Hepatocyte (in vitro differentiated cells): ENCODE results near the gene ZMYND12. TPM values are rescaled to one million over a fixed set of nuclear protein-coding genes. Genes with fewer than 3 reads are reported as not detected.

ENCODE experiments used
- DNase-seq: peaks from one replicate; pipeline ENCODE4 v3.0.0-alpha.2; 2016; ENCODE audit warnings: low spot score
- H2AFZ ChIP-seq: fragments of 200-600 bp; sonication (generic); 2 replicates; pipeline ENCODE4 v1.6.0; 2016; ENCODE audit warnings: antibody characterized with exemption, mild to moderate bottlenecking
- H3K27ac ChIP-seq: fragments of 200-600 bp; sonication (generic); 2 replicates; pipeline ENCODE4 v1.5.1; 2016; ENCODE audit warnings: mild to moderate bottlenecking
- H3K27me3 ChIP-seq: fragments of 200-600 bp; sonication (generic); 2 replicates; pipeline ENCODE4 v1.6.1; 2016
- H3K36me3 ChIP-seq: fragments of 200-600 bp; sonication (generic); replicated peaks from 2 replicates; pipeline ENCODE4 v1.5.1; 2016; ENCODE audit warnings: low read depth; ENCODE audit not compliant: insufficient read depth
- H3K4me1 ChIP-seq: fragments of 200-600 bp; sonication (generic); 2 replicates; pipeline ENCODE4 v1.5.1; 2016; ENCODE audit warnings: mild to moderate bottlenecking, moderate library complexity; ENCODE audit not compliant: insufficient read depth
- H3K4me2 ChIP-seq: fragments of 200-600 bp; sonication (generic); 2 replicates; pipeline ENCODE4 v1.6.0; 2016
- H3K4me3 ChIP-seq: fragments of 200-600 bp; sonication (generic); 2 replicates; pipeline ENCODE4 v1.5.1; 2016; ENCODE audit warnings: mild to moderate bottlenecking
- H3K79me2 ChIP-seq: fragments of 200-600 bp; sonication (generic); 2 replicates; pipeline ENCODE4 v1.6.0; 2017; ENCODE audit warnings: mild to moderate bottlenecking
- H3K9me2 ChIP-seq: fragments of 200-600 bp; sonication (generic); replicated peaks from 2 replicates; pipeline ENCODE4 v1.6.0; 2017; ENCODE audit warnings: mild to moderate bottlenecking; ENCODE audit not compliant: insufficient read depth
- H3K9me3 ChIP-seq: fragments of 200-600 bp; sonication (generic); 2 replicates; pipeline ENCODE4 v1.5.1; 2016; ENCODE audit warnings: low read depth, mild to moderate bottlenecking
- H4K20me1 ChIP-seq: fragments of 200-600 bp; sonication (generic); 2 replicates; pipeline ENCODE4 v1.6.0; 2016; ENCODE audit warnings: mild to moderate bottlenecking; ENCODE audit not compliant: insufficient read depth, poor library complexity, severe bottlenecking
- CTCF ChIP-seq: fragments of 200-600 bp; sonication (generic); IDR thresholded peaks from 2 replicates; pipeline ENCODE4 v1.5.1; 2016; ENCODE audit warnings: antibody characterized with exemption, mild to moderate bottlenecking; ENCODE audit not compliant: poor library complexity
- EZH2 ChIP-seq: fragments of 200-600 bp; sonication (generic); IDR thresholded peaks from 2 replicates; pipeline ENCODE4 v1.6.1; 2016; ENCODE audit warnings: antibody characterized with exemption, mild to moderate bottlenecking, borderline replicate concordance
- EZH2phosphoT487 ChIP-seq: fragments of 200-600 bp; sonication (generic); IDR thresholded peaks from one replicate; pipeline ENCODE4 v1.6.1; 2018; ENCODE audit warnings: antibody characterized with exemption, mild to moderate bottlenecking, low read depth, moderate library complexity; ENCODE audit not compliant: unreplicated experiment, severe bottlenecking
- whole genome bisulfite sequencing: methylation state at CpG from one replicate; pipeline ENCODE4 v1.1.6; 2016; ENCODE audit warnings: low lambda C conversion rate; ENCODE audit errors: missing lambda C conversion rate; 5-methylcytosine and 5-hydroxymethylcytosine counted together
- polyA plus RNA-seq: library from polyadenylated mRNA; unstranded; fragments of >200 nt; fragmentation: Nextera tagmentation; extraction: Ambion mirVana; gene quantifications from 2 replicates; pipeline ENCODE4 v1.2.1, GENCODE V29; 2016
- total RNA-seq: library from RNA; depleted of rRNA; stranded (reverse); fragments of >200 nt; gene quantifications from 2 replicates; pipeline ENCODE4 v1.2.3, GENCODE V29; 2014

ZMYND12 gene
- total and polyA plus RNA-seq, 2 experiments from 2014 or later: 0.57 to 0.87 TPM

- H3K4me1 ChIP-seq: no peaks in the 10 kb centered on the region
- TF ChIP-seq CTCF: no peak
- TF ChIP-seq EZH2: no peak
- no peak for TF ChIP-seq EZH2phosphoT487
- H3K4me2 ChIP-seq: no peak overlapping the region
- WGBS: 71% methylated on average over 2 of the region's 2 CpGs
- no peaks in the 10 kb centered on the region for H3K9me2 ChIP-seq
- H3K27me3 ChIP-seq: no peaks in the 10 kb centered on the region
- no peak overlapping the region for H2AFZ ChIP-seq
- no peaks in the 10 kb centered on the region for H3K36me3 ChIP-seq
- no peak overlapping the region for H3K4me3 ChIP-seq
- H3K79me2 ChIP-seq: no peaks in the 10 kb centered on the region
- no peak for DNase-seq
- no peaks in the 10 kb centered on the region for H4K20me1 ChIP-seq
- peak overlapping the region; percentile 34 for H3K27ac ChIP-seq
- no peaks in the 10 kb centered on the region for H3K9me3 ChIP-seq
Observed at GRCh38 chr1:42439940-42440339, 15.9 kb downstream of the ZMYND12 start.

- no peaks in the 10 kb centered on the region for H3K27me3 ChIP-seq
- no peak overlapping the region for H2AFZ ChIP-seq
- no peak overlapping the region for H3K4me2 ChIP-seq
- H3K79me2 ChIP-seq: no peaks in the 10 kb centered on the region
- 93% methylated on average over 4 of the region's 4 CpGs for WGBS
- H3K9me3 ChIP-seq: no peaks in the 10 kb centered on the region
- TF ChIP-seq CTCF (no peak), EZH2phosphoT487 (no peak), EZH2 (no peak)
- H3K4me3 ChIP-seq: no peak overlapping the region
- DNase-seq: no peak
- no peaks in the 10 kb centered on the region for H3K9me2 ChIP-seq
- no peaks in the 10 kb centered on the region for H3K36me3 ChIP-seq
- peaks cover 8% of the 10 kb centered on the region for H3K4me1 ChIP-seq
- no peak overlapping the region for H3K27ac ChIP-seq
- H4K20me1 ChIP-seq: no peaks in the 10 kb centered on the region
Observed at GRCh38 chr1:42434340-42434739, 21.5 kb downstream of the ZMYND12 start.

- Histone ChIP-seq H3K9me2 (no peaks in the 10 kb centered on the region), H3K27ac (no peak overlapping the region)
- WGBS: 77% methylated on average over 6 of the region's 6 CpGs
Observed at GRCh38 chr1:42433369-42433768, 22.5 kb downstream of the ZMYND12 start.

More at GRCh38 chr1:42433369-42433768, 22.5 kb downstream of the ZMYND12 start:
- Histone ChIP-seq H3K27me3 (no peaks in the 10 kb centered on the region), H4K20me1 (no peaks in the 10 kb centered on the region), H3K36me3 (no peaks in the 10 kb centered on the region), H3K9me3 (no peaks in the 10 kb centered on the region), H3K4me1 (peaks cover 8% of the 10 kb centered on the region), H2AFZ (no peak overlapping the region), H3K4me3 (no peak overlapping the region), H3K4me2 (no peak overlapping the region), H3K79me2 (no peaks in the 10 kb centered on the region)
- TF ChIP-seq EZH2: no peak
- no peak for TF ChIP-seq EZH2phosphoT487
- no peak for TF ChIP-seq CTCF
- DNase-seq: no peak
